ENCODE measurements around the gene GAS2L3. TPM values are rescaled to one million over a fixed set of nuclear protein-coding genes. Genes with fewer than 3 reads are reported as not detected.

The GAS2L3 gene
- polyA plus RNA-seq, 2 of the 4 experiments (the other 2 are of a cell fraction) = 7.1 to 17.2 TPM

DNA sequence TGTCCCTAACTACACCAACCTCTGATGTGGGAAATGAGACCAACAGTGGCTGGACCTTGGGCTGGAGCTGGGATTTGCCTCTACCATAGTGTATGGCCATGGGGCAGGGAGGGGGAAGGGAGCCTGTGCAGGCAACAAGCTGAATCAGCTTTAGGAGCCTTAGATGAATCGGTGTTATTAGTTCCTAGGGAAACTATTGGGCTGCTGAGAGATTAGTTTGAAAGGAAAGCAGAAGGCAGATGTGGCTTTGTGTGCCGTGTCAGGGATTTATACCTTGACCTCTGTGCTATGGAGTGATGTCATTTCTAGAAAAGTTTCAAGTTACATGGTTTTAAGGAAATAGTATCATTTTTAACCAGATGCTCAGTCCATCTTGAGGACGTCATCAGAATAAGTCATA lies 19.5 kb upstream of the GAS2L3 start:
- H3K4me2 ChIP-seq = no peak overlapping the region
- DNase-seq (ENCODE audit: low read depth in 1 of 2, low spot score in 1 of 2) = peak in 1 of 2 experiments; percentile 16
- TF ChIP-seq CHD2 (IDR thresholded peaks at IDR 0.05; ENCODE audit: low read length, partially characterized antibody) (no peak), MAZ (IDR thresholded peaks at IDR 0.05; ENCODE audit: borderline replicate concordance, low read depth, low read length) (no peak), RARB (CRISPR knock-in tag; IDR thresholded peaks at IDR 0.05) (no peak), RNF2 (IDR thresholded peaks at IDR 0.05; ENCODE audit: borderline replicate concordance, low read depth) (no peak), MAFK (IDR thresholded peaks at IDR 0.05; ENCODE audit: partially characterized antibody) (peak; percentile 11)
- 45% methylated on average over 3 of the region's 3 CpGs for WGBS (ENCODE audit: missing lambda C conversion rate)
- ChIA-PET CTCF (interaction anchor here (0.7 to 6.1 kb wide), 20 partner anchors 8 to 322 kb away, joined by 3 to 96 read pairs (median 3); no protein-coding TSS in a partner anchor), POLR2A (no interaction called here)
- ATAC-seq = peak; percentile 46 to 47; a peak in 4 of 6 replicates
- H3K27ac ChIP-seq = no peak overlapping the region; a peak in 1 of 6 replicates
- no peaks in the 10 kb centered on the region for H3K9me3 ChIP-seq
- no peak for FAIRE-seq
- no peak overlapping the region for H3K4me3 ChIP-seq
- peaks cover 11% of the 10 kb centered on the region; the same call in 2 of the 3 replicates for H3K4me1 ChIP-seq

DNA sequence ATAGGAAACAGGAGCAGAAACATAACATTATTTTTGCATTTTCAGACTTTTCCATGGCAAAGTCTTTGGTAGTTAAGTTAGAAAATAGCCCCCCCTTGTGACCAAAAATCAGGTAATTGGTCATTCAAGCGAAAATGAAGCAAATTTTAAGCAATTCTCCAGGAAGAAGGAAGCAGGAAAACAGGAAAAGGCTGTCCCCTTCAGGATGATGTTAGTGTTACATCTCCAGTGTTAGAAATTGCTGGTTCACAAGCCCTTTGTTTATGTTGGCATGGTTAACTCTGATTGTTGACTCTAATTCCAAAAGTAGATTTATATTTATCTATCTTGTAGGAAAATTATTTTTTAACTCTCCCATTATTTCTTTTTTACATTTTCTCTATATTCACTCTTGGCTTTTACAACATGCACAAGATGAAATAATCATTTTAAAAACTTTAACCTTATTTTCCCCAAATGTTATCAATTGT lies 18.8 kb upstream of the GAS2L3 start:
- TF ChIP-seq ZC3H11A (IDR thresholded peaks at IDR 0.05) = no peak
- peak in 1 of 2 experiments; percentile 51; a peak in 2 of 4 replicates for TF ChIP-seq CEBPB (IDR thresholded peaks at IDR 0.05)
- TF ChIP-seq HOXB5 (CRISPR knock-in tag; IDR thresholded peaks at IDR 0.05) = no peak
- no peak for TF ChIP-seq MYC (IDR thresholded peaks at IDR 0.05; ENCODE audit: borderline replicate concordance, low read length)
- peak; percentile 99 for TF ChIP-seq RAD21 (conservative IDR thresholded peaks at IDR 0.05 in 1 of 2, IDR thresholded peaks at IDR 0.05 in 1 of 2)
- TF ChIP-seq HOXB13 (CRISPR knock-in tag; IDR thresholded peaks at IDR 0.05; ENCODE audit: low read depth) = no peak
- peak; percentile 99 for TF ChIP-seq SMC3 (IDR thresholded peaks at IDR 0.05)
- TF ChIP-seq, protein P1, sequence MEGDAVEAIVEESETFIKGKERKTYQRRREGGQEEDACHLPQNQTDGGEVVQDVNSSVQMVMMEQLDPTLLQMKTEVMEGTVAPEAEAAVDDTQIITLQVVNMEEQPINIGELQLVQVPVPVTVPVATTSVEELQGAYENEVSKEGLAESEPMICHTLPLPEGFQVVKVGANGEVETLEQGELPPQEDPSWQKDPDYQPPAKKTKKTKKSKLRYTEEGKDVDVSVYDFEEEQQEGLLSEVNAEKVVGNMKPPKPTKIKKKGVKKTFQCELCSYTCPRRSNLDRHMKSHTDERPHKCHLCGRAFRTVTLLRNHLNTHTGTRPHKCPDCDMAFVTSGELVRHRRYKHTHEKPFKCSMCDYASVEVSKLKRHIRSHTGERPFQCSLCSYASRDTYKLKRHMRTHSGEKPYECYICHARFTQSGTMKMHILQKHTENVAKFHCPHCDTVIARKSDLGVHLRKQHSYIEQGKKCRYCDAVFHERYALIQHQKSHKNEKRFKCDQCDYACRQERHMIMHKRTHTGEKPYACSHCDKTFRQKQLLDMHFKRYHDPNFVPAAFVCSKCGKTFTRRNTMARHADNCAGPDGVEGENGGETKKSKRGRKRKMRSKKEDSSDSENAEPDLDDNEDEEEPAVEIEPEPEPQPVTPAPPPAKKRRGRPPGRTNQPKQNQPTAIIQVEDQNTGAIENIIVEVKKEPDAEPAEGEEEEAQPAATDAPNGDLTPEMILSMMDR (IDR thresholded peaks at IDR 0.05) = peak; percentile 99
- TF ChIP-seq, protein P2, sequence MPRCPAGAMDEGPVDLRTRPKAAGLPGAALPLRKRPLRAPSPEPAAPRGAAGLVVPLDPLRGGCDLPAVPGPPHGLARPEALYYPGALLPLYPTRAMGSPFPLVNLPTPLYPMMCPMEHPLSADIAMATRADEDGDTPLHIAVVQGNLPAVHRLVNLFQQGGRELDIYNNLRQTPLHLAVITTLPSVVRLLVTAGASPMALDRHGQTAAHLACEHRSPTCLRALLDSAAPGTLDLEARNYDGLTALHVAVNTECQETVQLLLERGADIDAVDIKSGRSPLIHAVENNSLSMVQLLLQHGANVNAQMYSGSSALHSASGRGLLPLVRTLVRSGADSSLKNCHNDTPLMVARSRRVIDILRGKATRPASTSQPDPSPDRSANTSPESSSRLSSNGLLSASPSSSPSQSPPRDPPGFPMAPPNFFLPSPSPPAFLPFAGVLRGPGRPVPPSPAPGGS (IDR thresholded peaks at IDR 0.05) = no peak
- TF ChIP-seq SREBF2 (IDR thresholded peaks at IDR 0.05) = no peak
- TF ChIP-seq CBX2 (IDR thresholded peaks at IDR 0.05; ENCODE audit: borderline replicate concordance, low read depth) = no peak
- TF ChIP-seq, protein P3, sequence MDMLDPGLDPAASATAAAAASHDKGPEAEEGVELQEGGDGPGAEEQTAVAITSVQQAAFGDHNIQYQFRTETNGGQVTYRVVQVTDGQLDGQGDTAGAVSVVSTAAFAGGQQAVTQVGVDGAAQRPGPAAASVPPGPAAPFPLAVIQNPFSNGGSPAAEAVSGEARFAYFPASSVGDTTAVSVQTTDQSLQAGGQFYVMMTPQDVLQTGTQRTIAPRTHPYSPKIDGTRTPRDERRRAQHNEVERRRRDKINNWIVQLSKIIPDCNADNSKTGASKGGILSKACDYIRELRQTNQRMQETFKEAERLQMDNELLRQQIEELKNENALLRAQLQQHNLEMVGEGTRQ (IDR thresholded peaks at IDR 0.05) = no peak
- TF ChIP-seq EP300 (IDR thresholded peaks at IDR 0.05) = no peak
- no peak for TF ChIP-seq PHF8 (IDR thresholded peaks at IDR 0.05; ENCODE audit: borderline replicate concordance, low read depth)
- peak; percentile 99 for TF ChIP-seq FOXS1 (CRISPR knock-in tag; IDR thresholded peaks at IDR 0.05)
- Histone ChIP-seq H3K9me3 (no peaks in the 10 kb centered on the region), H3K27ac (no peak overlapping the region), H3K4me2 (no peak overlapping the region), H3K4me3 (no peak overlapping the region), H3K4me1 (peaks cover 11% of the 10 kb centered on the region; the same call in 2 of the 3 replicates)
- ChIA-PET POLR2A (no interaction called here), CTCF (interaction anchor here (0.6 to 6.1 kb wide), 29 partner anchors 9 to 328 kb away, joined by 3 to 96 read pairs (median 3); no protein-coding TSS in a partner anchor)
- DNase-seq (ENCODE audit: low read depth in 1 of 2, low spot score in 1 of 2) (peak; percentile 68 to 89), ATAC-seq (peak; percentile 91 to 94), FAIRE-seq (peak; percentile 98)
- 0% methylated on average over 1 of the region's 1 CpG for WGBS (ENCODE audit: missing lambda C conversion rate)
